NCI-H510A (cell line): Measurements from ENCODE around the gene KRTAP27-1.

Source experiments
- DNase-seq: peaks from one replicate; lab custom pipeline; 2025; lab: John Stamatoyannopoulos, UW

KRTAP27-1 gene, protein sequence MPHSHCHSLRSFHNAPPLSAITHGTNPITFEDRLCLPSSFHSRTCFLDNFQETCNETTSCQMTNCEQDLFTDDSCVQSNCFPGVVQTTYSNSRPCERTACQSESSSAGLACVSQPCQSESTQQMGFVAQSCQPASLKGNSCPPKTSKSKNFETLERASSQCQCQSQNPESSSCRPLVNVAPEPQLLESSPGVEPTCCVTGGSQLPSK

GRCh38 chr21:30337276-30337744 is at the start of gene KRTAP27-1:
TSS of gene KRTAP27-1 (minus strand) at chr21:30337694. CDS start at chr21:30337668, 26 bp downstream.
- DNase-seq: no peak

DNA sequence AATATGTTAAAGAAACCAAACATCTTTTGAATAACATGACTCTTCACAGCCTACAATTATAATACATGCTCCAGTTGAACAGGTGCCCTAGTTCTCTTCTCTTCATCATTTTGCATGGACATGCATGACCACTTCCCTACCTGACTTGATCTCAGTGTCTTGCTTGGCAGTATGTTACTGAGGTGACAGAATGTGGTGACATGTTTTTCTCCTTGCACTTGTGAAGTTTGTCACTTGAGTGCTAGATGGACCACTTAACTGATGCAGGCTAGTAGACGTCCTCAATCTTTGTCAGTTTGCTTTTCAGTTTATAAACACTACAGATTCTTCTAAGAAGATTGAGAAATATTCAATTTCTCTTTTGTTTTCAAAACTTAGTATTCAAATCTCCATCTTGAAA is 44.7 kb upstream of the KRTAP27-1 start:
- no peak for DNase-seq

GRCh38 chr21:30372139-30372770 is 34.8 kb upstream of the KRTAP27-1 start, which contains the start of gene KRTAP13-2:
TSS of gene KRTAP13-2 (minus strand) at chr21:30372271. CDS start at chr21:30372213, 58 bp downstream.
- DNase-seq: no peak

- DNase-seq: no peak
Measured at GRCh38 chr21:30355906-30356305, 18.4 kb upstream of the KRTAP27-1 start.

DNA sequence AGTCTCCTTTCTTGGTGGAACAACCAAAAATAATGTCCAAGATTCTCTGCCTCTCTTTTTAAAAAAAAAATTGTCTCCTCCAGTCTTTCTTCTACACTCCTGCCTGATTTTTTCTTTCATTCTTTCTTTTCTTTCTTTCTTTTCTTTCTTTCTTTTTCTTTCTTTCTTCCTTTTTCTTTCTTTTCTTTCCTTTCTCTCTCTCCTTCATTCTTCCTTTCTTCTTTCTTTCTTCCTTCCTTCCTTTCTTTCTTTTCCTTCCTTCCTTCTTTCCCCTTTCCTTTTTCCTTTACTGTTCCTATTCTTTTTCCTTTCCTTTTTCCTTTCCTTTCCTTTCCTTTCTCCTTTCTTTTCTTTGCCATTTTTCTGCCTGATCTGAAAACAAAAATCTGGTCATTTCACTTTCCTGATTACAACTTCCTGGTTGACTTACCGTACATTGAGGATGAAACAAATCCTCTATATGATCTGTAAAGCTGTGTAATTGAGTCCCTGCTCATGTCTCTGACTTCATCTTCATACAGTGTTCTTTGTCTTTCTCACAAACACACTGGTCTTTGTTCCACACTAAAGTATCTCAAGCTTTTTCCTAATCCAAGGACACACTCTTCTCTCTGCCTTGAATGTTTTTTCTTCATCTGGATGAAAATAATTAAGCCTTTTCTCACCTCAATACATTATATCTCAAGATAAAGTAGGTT is 17.0 kb upstream of the KRTAP27-1 start:
- DNase-seq: no peak

DNA sequence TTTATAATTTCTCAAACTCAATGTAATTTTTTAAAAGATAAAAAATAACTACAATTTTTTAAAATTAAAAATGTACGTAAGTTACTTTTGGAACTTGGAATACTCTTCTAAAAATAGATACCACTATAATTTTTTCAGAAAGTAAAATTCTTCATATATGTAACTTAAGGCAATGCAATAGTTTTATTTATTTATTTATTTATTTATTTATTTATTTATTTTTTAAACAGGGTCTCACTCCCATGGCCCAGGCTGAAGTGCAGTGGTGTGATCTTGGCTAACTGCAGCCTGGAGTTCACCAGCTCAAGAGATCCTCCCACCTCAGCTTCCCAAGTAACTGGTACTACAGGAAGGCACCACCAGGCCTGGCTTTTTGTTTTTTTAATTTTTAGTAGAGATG is 14.0 kb upstream of the KRTAP27-1 start:
- DNase-seq: no peak

DNA sequence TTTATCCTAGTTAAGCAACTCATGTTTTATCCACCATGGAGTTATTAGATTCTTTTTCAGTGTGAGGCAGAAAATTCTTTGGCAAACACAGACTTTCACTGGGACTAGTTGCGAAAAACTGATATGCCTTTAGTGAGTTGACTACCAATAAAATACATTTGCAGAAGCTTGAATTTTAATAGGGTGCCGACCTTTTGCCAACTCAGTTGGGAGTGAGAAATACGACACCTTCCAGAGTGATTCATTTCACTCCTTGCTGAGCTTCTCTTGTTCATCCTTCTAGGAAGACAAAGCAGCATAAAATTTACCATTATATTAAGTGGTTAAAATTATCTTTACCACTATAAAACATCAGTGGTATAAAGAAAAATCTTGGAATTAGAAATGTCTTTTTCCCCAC is 12.1 kb upstream of the KRTAP27-1 start:
- DNase-seq: no peak

DNA sequence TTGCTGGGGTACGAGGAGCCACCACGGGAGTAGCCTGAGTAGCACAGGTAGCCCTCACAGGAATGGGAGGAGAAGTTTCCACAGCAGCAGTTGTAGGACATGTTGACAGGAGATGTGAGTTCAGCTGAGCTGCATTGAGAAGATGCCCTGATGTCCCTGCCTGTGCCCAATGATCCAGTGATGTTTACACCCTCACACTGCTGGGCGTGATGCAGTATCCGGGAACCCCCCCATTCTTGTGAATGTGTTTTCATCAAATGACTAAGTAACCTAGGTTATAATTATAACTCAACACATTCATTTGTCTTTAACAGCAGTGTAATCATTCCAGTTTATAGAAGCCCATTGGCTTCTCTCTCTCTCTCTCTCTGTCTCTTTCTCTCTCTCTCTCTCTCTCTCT is 11.0 kb upstream of the KRTAP27-1 start, which contains the start of gene KRTAP23-1:
KRTAP23-1 (minus strand) TSS at position 101 of the 400 bp plus-strand sequence; CDS start at position 101, 0 bp downstream.
- no peak for DNase-seq

GRCh38 chr21:30345014-30345413 is 7.5 kb upstream of the KRTAP27-1 start:
- no peak for DNase-seq

DNA sequence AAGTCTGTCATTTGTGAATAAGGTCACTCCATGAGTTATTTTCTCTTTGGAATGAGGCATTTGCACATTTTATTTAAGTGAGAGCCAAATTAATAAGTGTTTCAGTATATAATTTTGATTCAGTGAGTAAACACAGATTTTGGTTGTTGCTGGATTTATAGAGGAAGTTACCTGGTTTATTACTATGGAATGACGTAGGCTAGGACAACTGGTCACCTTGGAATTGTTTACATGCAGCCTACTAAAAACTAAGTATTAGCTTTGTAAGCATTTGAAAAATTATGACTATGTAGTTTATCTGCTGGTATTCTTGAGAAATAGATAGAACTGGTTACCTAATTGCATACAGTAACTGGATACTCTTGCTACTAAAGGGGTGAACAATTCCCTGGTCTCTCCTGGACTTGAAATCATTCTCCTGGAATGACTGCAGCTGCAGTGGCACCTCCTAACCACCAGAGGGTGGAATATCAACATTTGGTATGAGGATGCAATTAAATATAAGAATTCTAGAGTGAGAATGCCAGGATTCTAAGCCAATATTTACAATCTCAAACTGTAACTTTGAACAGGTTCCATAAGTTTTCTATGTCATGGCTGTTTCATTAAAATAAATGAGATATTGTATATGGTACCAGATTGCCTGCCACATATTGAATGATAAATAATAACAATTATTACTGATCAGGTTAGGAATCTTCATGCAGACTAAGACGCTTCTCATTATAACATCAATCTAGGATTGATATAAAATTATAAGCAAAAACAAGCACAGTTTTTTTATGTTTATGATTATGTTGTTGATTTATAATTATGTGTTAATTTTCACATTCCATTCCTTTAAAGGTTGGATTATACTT is 3.5 kb upstream of the KRTAP27-1 start:
- DNase-seq: no peak

GRCh38 chr21:30338717-30339116 is 1.2 kb upstream of the KRTAP27-1 start:
- DNase-seq: no peak

DNA sequence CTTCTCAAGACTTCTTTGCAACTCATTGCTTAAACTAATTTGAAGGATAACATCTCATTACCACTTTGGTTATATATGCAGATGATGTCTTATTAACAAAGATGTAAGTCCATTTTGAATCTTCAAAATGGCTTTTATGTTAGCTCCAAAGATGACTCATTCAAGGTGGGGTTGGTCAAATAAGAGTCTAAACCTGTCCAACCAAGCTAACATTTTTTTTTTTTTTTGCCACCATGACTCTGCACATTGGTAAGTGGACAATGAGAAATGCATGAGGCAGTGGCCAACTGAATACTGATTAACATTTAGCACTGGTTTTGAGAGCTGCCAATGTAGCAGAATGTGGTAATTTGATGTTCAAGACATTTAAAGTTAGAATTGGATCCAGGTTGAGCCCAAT is 278 bp upstream of the KRTAP27-1 start:
- DNase-seq: no peak

GRCh38 chr21:30336596-30336995 is 898 bp downstream of the KRTAP27-1 start:
- DNase-seq: no peak

- no peak for DNase-seq
Measured at GRCh38 chr21:30333736-30334135, 3.8 kb downstream of the KRTAP27-1 start.

DNA sequence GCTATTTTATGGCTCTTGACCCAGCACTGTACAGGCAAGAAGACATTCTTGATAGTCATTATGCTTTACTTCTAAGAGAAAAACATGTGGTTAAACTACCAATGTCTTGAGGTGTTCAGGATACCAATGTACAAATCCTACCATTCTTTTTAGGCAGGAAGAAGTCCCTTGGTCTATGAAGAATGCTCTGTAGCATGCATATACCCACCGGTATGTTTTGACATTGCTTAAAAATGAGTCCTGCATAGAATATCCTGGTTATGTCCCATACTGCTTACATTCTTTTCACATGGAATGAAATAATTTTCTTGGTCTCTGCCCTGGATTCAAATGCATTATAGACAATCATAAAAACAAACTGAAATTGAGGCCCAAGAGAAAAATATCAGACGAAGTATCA is 4.8 kb downstream of the KRTAP27-1 start:
- DNase-seq: no peak

DNA sequence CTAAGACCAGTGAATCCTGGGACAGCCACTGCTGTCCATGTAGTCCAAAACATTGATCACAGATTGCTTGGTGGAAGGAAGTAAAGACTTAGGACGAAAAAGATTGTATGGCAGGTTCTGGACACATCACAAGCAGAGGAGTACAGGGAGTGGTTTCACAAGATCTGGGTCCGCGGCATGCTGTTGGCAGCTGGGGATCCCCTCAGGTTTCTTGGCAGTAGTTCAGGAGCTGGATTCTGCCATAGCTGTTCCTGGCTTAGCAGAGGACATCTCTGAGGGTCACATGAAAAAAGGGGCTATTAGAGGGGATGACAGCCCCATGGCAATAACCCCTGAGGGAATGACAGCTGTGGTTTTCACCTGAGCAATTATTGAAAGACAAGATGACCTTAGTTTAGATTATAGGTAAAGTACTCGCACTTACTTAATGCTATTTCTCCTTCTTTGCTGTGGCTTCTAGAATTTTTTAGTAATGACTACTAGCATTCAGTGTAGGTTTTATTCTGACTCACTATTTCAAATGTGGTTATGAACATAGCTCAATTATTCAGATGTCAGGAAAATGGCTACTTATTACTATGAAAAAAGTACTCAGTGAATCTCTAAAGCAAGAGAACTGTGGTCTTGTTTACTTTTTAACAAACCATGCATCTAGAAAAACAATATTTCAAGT is 8.2 kb downstream of the KRTAP27-1 start:
- no peak for DNase-seq

DNA sequence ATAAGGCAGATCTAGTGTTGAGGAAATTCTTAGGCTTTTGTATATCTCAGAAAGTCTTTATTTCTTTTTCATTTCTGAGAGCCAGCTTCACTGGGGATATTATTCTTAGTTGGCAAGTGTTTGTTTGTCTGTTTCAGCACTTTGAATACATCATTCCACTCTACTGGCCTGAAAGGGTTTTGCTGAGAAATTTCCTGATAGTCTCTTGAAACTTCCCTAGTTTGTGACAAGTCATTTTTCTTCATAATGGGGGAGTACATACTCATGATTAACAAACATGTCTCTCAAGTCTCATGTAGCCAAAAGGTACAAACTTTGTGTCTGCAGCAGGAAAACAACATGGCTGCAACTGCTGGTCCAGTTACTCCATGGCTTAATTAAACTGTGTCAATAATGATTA is 11.1 kb downstream of the KRTAP27-1 start:
- no peak for DNase-seq

- DNase-seq: no peak
Measured at GRCh38 chr21:30320215-30320614, 17.3 kb downstream of the KRTAP27-1 start, which contains the start of gene KRTAP26-1. TSS of gene KRTAP26-1 (minus strand) at chr21:30320315. CDS start at chr21:30320035, 280 bp downstream.

GRCh38 chr21:30315701-30316100 is 21.8 kb downstream of the KRTAP27-1 start:
- DNase-seq: no peak

DNA sequence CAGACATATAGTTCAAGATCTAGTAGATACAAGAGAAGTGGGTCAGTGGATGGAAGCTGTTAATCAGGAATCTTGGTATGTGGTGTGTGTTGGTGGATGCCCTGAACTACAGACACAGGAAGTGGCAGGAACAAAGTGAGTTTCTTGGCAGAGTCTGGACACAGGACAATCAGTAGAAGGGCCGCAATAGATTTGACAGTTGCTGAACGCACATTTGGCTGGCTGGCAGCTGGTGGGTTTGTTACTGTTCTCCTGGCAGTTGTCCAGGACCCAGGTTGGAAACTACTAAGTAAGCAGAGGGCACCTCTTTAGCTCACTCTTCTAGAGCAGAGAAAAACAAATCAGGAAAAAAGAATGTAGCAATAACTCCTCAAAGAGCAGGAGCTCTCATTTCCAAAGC is 30.6 kb downstream of the KRTAP27-1 start:
- no peak for DNase-seq

DNA sequence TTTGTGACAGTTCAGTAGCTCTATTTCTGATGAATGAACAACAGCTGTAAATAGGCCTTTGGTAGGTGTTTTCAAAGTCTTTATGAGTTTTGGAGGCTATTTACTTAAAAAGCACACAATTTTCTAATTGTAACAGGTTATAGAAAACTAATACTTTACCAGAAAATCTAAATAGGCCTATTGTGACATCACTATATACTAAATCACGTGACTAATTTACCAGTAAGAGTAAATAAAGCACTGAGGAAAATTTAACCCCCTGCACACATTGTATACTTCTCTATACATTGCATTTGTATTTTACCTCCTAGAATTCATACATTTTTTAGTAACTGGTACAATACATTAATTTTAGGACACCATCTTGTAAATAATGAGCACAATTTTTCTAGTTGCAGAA is 32.4 kb downstream of the KRTAP27-1 start:
- no peak for DNase-seq
